Heart left ventricle (tissue), 16 donors: ENCODE measurements around the gene COL23A1. TPM values are rescaled to one million over a fixed set of nuclear protein-coding genes. Genes with fewer than 3 reads are reported as not detected.

Source experiments
- ATAC-seq, 4 donors: fragments of 200-7000 bp; cut with Tn5 transposase; one replicate each; pipeline ENCODE4 v1.9.1; 2020 to 2022; ENCODE audit warnings: moderate library complexity in 4 of 4, mild to moderate bottlenecking in 3 of 4, moderate number of reproducible peaks in 1 of 4
- DNase-seq, 5 donors: peaks; one replicate each; pipeline ENCODE4 v3.0.0-alpha.2; 2020
- H3K27ac ChIP-seq, 12 donors: fragments of 200-600 bp; sonication (generic) in 4 of 12; one replicate each; pipeline versions ENCODE4 v1.5.0 to v1.8.0; 2016 to 2022; ENCODE audit warnings: mild to moderate bottlenecking in 2 of 12
- H3K27me3 ChIP-seq, 9 donors: fragments of 200-600 bp; sonication (generic) in 2 of 9; one replicate each; pipeline versions ENCODE4 v1.5.1 to v1.8.0; 2016 to 2022; ENCODE audit warnings: mild to moderate bottlenecking in 3 of 9
- H3K36me3 ChIP-seq, 9 donors: fragments of 200-600 bp; sonication (generic) in 2 of 9; one replicate each; pipeline versions ENCODE4 v1.5.0 to v1.8.0; 2018 to 2022; ENCODE audit warnings: mild to moderate bottlenecking in 2 of 9
- H3K4me1 ChIP-seq, 12 donors: fragments of 200-600 bp; sonication (generic) in 4 of 12; one replicate each; pipeline versions ENCODE4 v1.5.0 to v1.8.0; 2016 to 2022; ENCODE audit warnings: mild to moderate bottlenecking in 3 of 12
- H3K4me3 ChIP-seq, 12 donors: fragments of 200-600 bp; sonication (generic) in 4 of 12; one replicate each; pipeline versions ENCODE4 v1.5.0 to v1.8.0; 2017 to 2022; ENCODE audit warnings: mild to moderate bottlenecking in 9 of 12, moderate library complexity in 4 of 12
- H3K9me3 ChIP-seq, 12 donors: fragments of 200-600 bp; sonication (generic) in 4 of 12; one replicate each; pipeline versions ENCODE4 v1.5.0 to v1.8.0; 2016 to 2022; ENCODE audit warnings: mild to moderate bottlenecking in 1 of 12
- CTCF ChIP-seq, 12 donors: fragments of 200-600 bp; sonication (generic) in 4 of 12; IDR thresholded peaks; one replicate each; pipeline versions ENCODE4 v1.5.0 to v1.8.0; 2018 to 2022; ENCODE audit warnings: antibody characterized with exemption in 12 of 12, mild to moderate bottlenecking in 5 of 12
- POLR2A ChIP-seq, 2 donors: fragments of 450-650 bp; IDR thresholded peaks; one replicate each; pipeline ENCODE4 v1.6.1; 2017; ENCODE audit warnings: antibody characterized with exemption in 2 of 2, mild to moderate bottlenecking in 2 of 2, moderate library complexity in 2 of 2
- WGBS, 4 donors: extraction: QIAGEN DNeasy Blood & Tissue Kit in 2 of 4; methylation state at CpG; one replicate each; pipeline versions ENCODE4 v1.1.5 to v1.1.7; 2013 to 2018; 5-methylcytosine and 5-hydroxymethylcytosine counted together
- intact Hi-C, 10 donors: fragments of 100-400 bp; cut with DNase I; formaldehyde crosslinking; loops; one replicate each; pipeline versions ENCODE4 v1.11.1 to v1.14.2; 2022
- polyA plus RNA-seq, 2 donors: library from polyadenylated mRNA; stranded (reverse); fragments of 200-250 nt; gene quantifications; one replicate each; pipeline ENCODE4 v1.2.3, GENCODE V29; 2013
- total RNA-seq, 9 donors: library from RNA; depleted of rRNA in 2 of 9; stranded (reverse); fragments of >200 nt in 2 of 9; fragmentation: NEBNext Ultra II Directional in 3 of 9; extraction: Animal tissue kit (Norgen Biotek cat#: 25700) in 3 of 9; gene quantifications; one replicate each; pipeline versions ENCODE4 v1.1.0 to v1.2.4, GENCODE V29; 2016 to 2023
- donor health status: ischemic (EF 13 %, LVEDD 7.1; RV severe dilation, severe dysfunction).
- donor health status: healthy with polysubstance abuse.
- donor health status: DM: no; HTN: yes; CAD: no.
- donor health status: DM: no; HTN: no; CAD: no.
- donor health status: ischemic (EF 25% LVEDD 6.9; RV normal size, moderate dysfunction).
- donor health status: ischemic (EF 25% LVEDD 5.7; RV mildly dilated, moderate dysfunction).
- donor health status: healthy.
- donor health status: DM: yes; HTN: yes; CAD: no.
- donor health status: ischemic (EF 35%, LVEDD 5.7; RV mildly dilated, moderate dysfunction).
- donor health status: nonischemic (EF 11% LVEDD 7.7; RV severe dilation, severe dysfunction).
- donor health status: DM: yes; HTN: yes; CAD: no.
- donor health status: PGD.
- donor health status: ischemic (EF 29% LVEDD 5.4; RV normal size, mild dysfunction).
- donor health status: nonischemic (EF 23%, LVEDD 6.1; RV moderate dilation, normal function).

Gene COL23A1
- total and polyA plus RNA-seq, 11 donors = 6.0 to 33.0 (median 18.8) TPM

GRCh38 chr5:178433273-178433775 is 156.9 kb downstream of the COL23A1 start:
- Histone ChIP-seq H3K4me1 (peaks cover 0 to 28% (median 8%) of the 10 kb centered on the region in 12 donors), H3K9me3 (peaks cover 0 to 6% (median 0%) of the 10 kb centered on the region in 12 donors), H3K27me3 (no peaks in the 10 kb centered on the region), H3K4me3 (no peak overlapping the region), H3K27ac (no peak overlapping the region), H3K36me3 (no peaks in the 10 kb centered on the region)
- 87 to 91% (median 89%) methylated on average over 7 of the region's 7 CpGs for WGBS, 4 donors
- TF ChIP-seq POLR2A (IDR thresholded peaks at IDR 0.05) (no peak), CTCF (IDR thresholded peaks at IDR 0.05) (no peak)
- no peak for DNase-seq
- intact Hi-C loops = loop anchor here in 3 of 10 donors (5.0 to 10.0 kb wide), 2 partner anchors 119 to 149 kb away; no protein-coding TSS in a partner anchor
- ATAC-seq = no peak

- Histone ChIP-seq H3K36me3 (no peaks in the 10 kb centered on the region), H3K4me1 (peaks cover 0 to 33% (median 10%) of the 10 kb centered on the region in 12 donors), H3K4me3 (no peak overlapping the region), H3K27me3 (no peaks in the 10 kb centered on the region), H3K9me3 (peaks cover 0 to 6% (median 0%) of the 10 kb centered on the region in 12 donors), H3K27ac (no peak overlapping the region)
- ATAC-seq (no peak), DNase-seq (no peak)
- TF ChIP-seq CTCF (IDR thresholded peaks at IDR 0.05) (no peak), POLR2A (IDR thresholded peaks at IDR 0.05) (no peak)
- WGBS, 4 donors = 78 to 89% (median 82%) methylated on average over 9 to 12 of the region's 12 CpGs
- intact Hi-C loops = loop anchor here in 3 of 10 donors (5.0 to 10.0 kb wide), 2 partner anchors 120 to 148 kb away; no protein-coding TSS in a partner anchor
Observed at GRCh38 chr5:178432421-178433272, 157.5 kb downstream of the COL23A1 start.

GRCh38 chr5:178431782-178432165 is 158.4 kb downstream of the COL23A1 start:
- DNase-seq (no peak), ATAC-seq (no peak)
- Histone ChIP-seq H3K9me3 (peaks cover 0 to 6% (median 0%) of the 10 kb centered on the region in 12 donors), H3K4me1 (peaks cover 0 to 33% (median 10%) of the 10 kb centered on the region in 12 donors), H3K36me3 (no peaks in the 10 kb centered on the region), H3K27me3 (no peaks in the 10 kb centered on the region), H3K27ac (no peak overlapping the region), H3K4me3 (no peak overlapping the region)
- 92 to 94% (median 93%) methylated on average over 5 of the region's 5 CpGs for WGBS, 4 donors
- intact Hi-C loops = loop anchor here in 3 of 10 donors (5.0 to 10.0 kb wide), 2 partner anchors 121 to 147 kb away; no protein-coding TSS in a partner anchor
- no peak for TF ChIP-seq CTCF (IDR thresholded peaks at IDR 0.05)
- TF ChIP-seq POLR2A (IDR thresholded peaks at IDR 0.05) = no peak
